PC-3 (cell line): ENCODE measurements around the gene NLRP10.

ENCODE experiments used
- CTCF ChIP-seq: fragments of 300-600 bp; sonication (generic); conservative IDR thresholded peaks from 2 replicates; pipeline ENCODE4 v1.5.1; 2017; ENCODE audit warnings: antibody characterized with exemption, low read depth, mild to moderate bottlenecking, low read length
- EZH2 ChIP-seq: fragments of 300-600 bp; sonication (generic); IDR thresholded peaks from one replicate; pipeline ENCODE4 v1.6.1; 2017; ENCODE audit warnings: antibody characterized with exemption, mild to moderate bottlenecking, low read length; ENCODE audit not compliant: unreplicated experiment
- EZH2phosphoT487 ChIP-seq: fragments of 300-600 bp; sonication (generic); IDR thresholded peaks from 2 replicates; pipeline ENCODE4 v1.6.1; 2018; ENCODE audit warnings: mild to moderate bottlenecking, antibody characterized with exemption, low read length, borderline replicate concordance

- TF ChIP-seq CTCF, result no peak
- TF ChIP-seq EZH2, result no peak
- no peak for TF ChIP-seq EZH2phosphoT487
Observed at GRCh38 chr11:7949934-7950333, 15.3 kb downstream of the NLRP10 start.
